ENCODE measurements around the gene AIPL1. TPM values are rescaled to one million over a fixed set of nuclear protein-coding genes. Genes with fewer than 3 reads are reported as not detected.

The AIPL1 gene
- total and polyA plus RNA-seq, 10 of the 15 experiments (the other 5 are each of a cell fraction or from before 2014, with no cell fraction given) = not detected

DNA sequence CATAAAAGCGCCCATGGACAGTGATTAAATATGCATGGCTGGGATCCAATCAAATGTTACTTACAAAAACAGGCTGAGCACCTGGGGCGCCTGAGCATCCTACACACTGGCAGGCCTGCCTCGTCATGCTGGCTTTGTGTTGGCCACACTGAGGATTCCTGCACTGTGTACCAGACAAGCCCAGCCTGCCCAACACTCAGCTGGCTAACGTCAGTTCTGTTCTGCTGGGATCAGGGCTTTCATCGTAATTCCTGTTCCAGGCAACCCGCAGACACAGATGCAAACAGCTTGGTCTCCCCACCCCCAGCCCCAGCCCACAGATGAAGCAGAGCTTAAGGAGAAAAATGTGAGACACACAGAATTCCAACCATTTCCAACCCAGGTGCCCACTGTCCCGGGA is 40.0 kb upstream of the AIPL1 start:
- TF ChIP-seq PAX5 (IDR thresholded peaks at IDR 0.05; ENCODE audit: borderline replicate concordance, low read depth, low read length) (no peak), HDAC6 (IDR thresholded peaks at IDR 0.05; ENCODE audit: unreplicated experiment) (no peak), NR2C2 (IDR thresholded peaks at IDR 0.05; ENCODE audit: borderline replicate concordance, control insufficient read depth, insufficient read length, low read depth) (no peak), RBBP5 (conservative IDR thresholded peaks at IDR 0.05) (no peak), ZNF207 (IDR thresholded peaks at IDR 0.05; ENCODE audit: borderline replicate concordance) (no peak), ZNF622 (IDR thresholded peaks at IDR 0.05) (no peak), SMC3 (IDR thresholded peaks at IDR 0.05; ENCODE audit: borderline replicate concordance, low read length) (no peak), FOXK2 (IDR thresholded peaks at IDR 0.05) (no peak)
- TF ChIP-seq, protein P1, sequence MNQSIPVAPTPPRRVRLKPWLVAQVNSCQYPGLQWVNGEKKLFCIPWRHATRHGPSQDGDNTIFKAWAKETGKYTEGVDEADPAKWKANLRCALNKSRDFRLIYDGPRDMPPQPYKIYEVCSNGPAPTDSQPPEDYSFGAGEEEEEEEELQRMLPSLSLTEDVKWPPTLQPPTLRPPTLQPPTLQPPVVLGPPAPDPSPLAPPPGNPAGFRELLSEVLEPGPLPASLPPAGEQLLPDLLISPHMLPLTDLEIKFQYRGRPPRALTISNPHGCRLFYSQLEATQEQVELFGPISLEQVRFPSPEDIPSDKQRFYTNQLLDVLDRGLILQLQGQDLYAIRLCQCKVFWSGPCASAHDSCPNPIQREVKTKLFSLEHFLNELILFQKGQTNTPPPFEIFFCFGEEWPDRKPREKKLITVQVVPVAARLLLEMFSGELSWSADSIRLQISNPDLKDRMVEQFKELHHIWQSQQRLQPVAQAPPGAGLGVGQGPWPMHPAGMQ (IDR thresholded peaks at IDR 0.05; ENCODE audit: borderline replicate concordance) = no peak
- TF ChIP-seq, protein P2, sequence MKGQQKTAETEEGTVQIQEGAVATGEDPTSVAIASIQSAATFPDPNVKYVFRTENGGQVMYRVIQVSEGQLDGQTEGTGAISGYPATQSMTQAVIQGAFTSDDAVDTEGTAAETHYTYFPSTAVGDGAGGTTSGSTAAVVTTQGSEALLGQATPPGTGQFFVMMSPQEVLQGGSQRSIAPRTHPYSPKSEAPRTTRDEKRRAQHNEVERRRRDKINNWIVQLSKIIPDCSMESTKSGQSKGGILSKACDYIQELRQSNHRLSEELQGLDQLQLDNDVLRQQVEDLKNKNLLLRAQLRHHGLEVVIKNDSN (IDR thresholded peaks at IDR 0.05; ENCODE audit: borderline replicate concordance, extremely low read length, insufficient read depth, low read depth, low read length) = no peak
- TF ChIP-seq, protein P3, sequence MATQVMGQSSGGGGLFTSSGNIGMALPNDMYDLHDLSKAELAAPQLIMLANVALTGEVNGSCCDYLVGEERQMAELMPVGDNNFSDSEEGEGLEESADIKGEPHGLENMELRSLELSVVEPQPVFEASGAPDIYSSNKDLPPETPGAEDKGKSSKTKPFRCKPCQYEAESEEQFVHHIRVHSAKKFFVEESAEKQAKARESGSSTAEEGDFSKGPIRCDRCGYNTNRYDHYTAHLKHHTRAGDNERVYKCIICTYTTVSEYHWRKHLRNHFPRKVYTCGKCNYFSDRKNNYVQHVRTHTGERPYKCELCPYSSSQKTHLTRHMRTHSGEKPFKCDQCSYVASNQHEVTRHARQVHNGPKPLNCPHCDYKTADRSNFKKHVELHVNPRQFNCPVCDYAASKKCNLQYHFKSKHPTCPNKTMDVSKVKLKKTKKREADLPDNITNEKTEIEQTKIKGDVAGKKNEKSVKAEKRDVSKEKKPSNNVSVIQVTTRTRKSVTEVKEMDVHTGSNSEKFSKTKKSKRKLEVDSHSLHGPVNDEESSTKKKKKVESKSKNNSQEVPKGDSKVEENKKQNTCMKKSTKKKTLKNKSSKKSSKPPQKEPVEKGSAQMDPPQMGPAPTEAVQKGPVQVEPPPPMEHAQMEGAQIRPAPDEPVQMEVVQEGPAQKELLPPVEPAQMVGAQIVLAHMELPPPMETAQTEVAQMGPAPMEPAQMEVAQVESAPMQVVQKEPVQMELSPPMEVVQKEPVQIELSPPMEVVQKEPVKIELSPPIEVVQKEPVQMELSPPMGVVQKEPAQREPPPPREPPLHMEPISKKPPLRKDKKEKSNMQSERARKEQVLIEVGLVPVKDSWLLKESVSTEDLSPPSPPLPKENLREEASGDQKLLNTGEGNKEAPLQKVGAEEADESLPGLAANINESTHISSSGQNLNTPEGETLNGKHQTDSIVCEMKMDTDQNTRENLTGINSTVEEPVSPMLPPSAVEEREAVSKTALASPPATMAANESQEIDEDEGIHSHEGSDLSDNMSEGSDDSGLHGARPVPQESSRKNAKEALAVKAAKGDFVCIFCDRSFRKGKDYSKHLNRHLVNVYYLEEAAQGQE (IDR thresholded peaks at IDR 0.05; ENCODE audit: low read depth, low read length) = no peak
- Histone ChIP-seq H3K27ac (ENCODE audit: control insufficient read depth, insufficient read depth) (no peak overlapping the region), H3K9me3 (replicated peaks; ENCODE audit: control insufficient read depth, insufficient read depth, low read length) (no peaks in the 10 kb centered on the region), H3K9ac (ENCODE audit: control insufficient read depth, insufficient read depth, low read length) (no peak overlapping the region), H3K36me3 (ENCODE audit: control insufficient read depth in 2 of 2, insufficient read depth in 2 of 2, low read length in 1 of 2) (no peaks in the 10 kb centered on the region), H4K20me1 (ENCODE audit: control insufficient read depth, insufficient read depth) (no peaks in the 10 kb centered on the region), H3K4me2 (ENCODE audit: control insufficient read depth, insufficient read depth) (no peak overlapping the region), H3K4me1 (ENCODE audit: control insufficient read depth, insufficient read depth, low read length) (no peaks in the 10 kb centered on the region), H3K27me3 (replicated peaks in 1 of 2; ENCODE audit: control insufficient read depth in 2 of 2, insufficient read depth in 2 of 2, low read length in 1 of 2) (no peaks in the 10 kb centered on the region; a peak in 1 of 4 replicates), H3K79me2 (ENCODE audit: control insufficient read depth, insufficient read depth, low read length) (no peaks in the 10 kb centered on the region), H3K4me3 (no peak overlapping the region), H2AFZ (ENCODE audit: control insufficient read depth, low read depth, low read length) (no peak overlapping the region)
- ChIA-PET CTCF (interaction anchor here (1.3 kb wide), 1 partner anchor 73 kb away, joined by 3 read pairs; no protein-coding TSS in a partner anchor), POLR2A (no interaction called here), SMC1A (ENCODE audit: uncharacterized antibody, unreplicated experiment) (no interaction called here), RAD21 (ENCODE audit: unreplicated experiment) (no interaction called here)
- BruUV-seq (replicated peaks) = no TSS peak
- in situ Hi-C loops (cut with MboI) = loop anchor here (5.0 kb wide), 1 partner anchor 172 kb away; no protein-coding TSS in a partner anchor
- no peak for FAIRE-seq
- DNase-seq (ENCODE audit: low read depth, low spot score) = no peak
- WGBS (ENCODE audit: insufficient coverage, insufficient replicate concordance, low lambda C conversion rate, missing lambda C conversion rate) = 32% methylated on average over 7 of the region's 7 CpGs
- intact Hi-C loops (cut with micrococcal nuclease; ENCODE audit: unreplicated experiment) = no loop called here
- ATAC-seq = no peak
